ENCODE data around the gene DYNLRB1.

The DYNLRB1 gene

DNA sequence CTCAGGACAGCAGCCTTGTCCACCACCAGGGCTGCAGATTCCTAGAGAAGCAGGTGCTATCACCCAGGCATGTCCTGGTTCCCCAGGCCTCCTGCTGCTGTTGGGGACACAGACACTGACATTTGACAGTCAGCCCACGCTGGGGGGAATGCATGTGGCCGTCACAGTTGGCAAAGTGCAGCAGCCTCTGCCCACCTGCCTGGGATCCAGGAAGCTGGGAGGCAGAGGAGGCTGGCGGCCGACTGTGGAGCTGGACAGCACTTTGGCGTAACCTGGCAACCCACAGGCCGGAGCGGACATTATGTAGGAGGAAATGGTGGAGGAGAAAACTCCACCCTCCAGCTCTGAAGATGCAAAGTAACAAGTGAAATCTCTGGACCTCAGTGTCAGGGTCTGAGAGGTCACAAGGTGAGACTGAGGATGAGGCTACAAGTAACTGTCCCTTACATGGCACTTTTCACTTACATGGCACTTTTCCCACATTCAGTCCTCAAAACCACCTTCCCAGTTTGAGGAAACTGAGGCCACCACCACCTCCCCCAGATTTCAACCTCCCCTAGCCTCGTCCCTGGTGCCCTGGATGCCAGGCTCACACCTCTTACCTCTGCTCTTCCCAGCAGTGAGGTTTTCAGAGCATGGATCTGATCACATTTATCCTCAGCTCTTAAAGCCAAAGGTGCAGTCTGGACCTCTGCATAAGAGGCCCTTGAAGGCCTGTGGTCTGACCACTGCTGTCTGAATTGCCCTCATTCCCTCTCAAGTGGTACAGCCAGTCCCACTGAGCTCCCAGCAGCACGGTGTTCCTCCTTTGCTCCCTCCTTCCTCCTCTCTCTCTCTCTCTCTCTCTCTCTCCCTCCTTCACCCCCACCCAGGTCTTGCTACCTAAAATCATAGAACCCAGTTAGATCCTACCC lies 51.0 kb downstream of the DYNLRB1 start:
- Histone ChIP-seq H3K27ac (ENCODE audit: poor library complexity, severe bottlenecking) (no peak overlapping the region), H3K4me3 (ENCODE audit: severe bottlenecking) (no peak overlapping the region), H3K9me3 (ENCODE audit: severe bottlenecking) (no peaks in the 10 kb centered on the region), H3K36me3 (ENCODE audit: low read depth) (peaks cover 19% of the 10 kb centered on the region), H3K27me3 (ENCODE audit: insufficient read depth, poor library complexity, severe bottlenecking) (no peaks in the 10 kb centered on the region), H3K4me1 (ENCODE audit: insufficient read depth, poor library complexity, severe bottlenecking) (no peaks in the 10 kb centered on the region)
- DNase-seq (ENCODE audit: low spot score) (peak; percentile 49), ATAC-seq (ENCODE audit: low read depth) (no peak; the same call in 2 of the 3 replicates)
- TF ChIP-seq, protein P1, sequence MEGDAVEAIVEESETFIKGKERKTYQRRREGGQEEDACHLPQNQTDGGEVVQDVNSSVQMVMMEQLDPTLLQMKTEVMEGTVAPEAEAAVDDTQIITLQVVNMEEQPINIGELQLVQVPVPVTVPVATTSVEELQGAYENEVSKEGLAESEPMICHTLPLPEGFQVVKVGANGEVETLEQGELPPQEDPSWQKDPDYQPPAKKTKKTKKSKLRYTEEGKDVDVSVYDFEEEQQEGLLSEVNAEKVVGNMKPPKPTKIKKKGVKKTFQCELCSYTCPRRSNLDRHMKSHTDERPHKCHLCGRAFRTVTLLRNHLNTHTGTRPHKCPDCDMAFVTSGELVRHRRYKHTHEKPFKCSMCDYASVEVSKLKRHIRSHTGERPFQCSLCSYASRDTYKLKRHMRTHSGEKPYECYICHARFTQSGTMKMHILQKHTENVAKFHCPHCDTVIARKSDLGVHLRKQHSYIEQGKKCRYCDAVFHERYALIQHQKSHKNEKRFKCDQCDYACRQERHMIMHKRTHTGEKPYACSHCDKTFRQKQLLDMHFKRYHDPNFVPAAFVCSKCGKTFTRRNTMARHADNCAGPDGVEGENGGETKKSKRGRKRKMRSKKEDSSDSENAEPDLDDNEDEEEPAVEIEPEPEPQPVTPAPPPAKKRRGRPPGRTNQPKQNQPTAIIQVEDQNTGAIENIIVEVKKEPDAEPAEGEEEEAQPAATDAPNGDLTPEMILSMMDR (IDR thresholded peaks at IDR 0.05; ENCODE audit: poor library complexity, severe bottlenecking): no peak

DNA sequence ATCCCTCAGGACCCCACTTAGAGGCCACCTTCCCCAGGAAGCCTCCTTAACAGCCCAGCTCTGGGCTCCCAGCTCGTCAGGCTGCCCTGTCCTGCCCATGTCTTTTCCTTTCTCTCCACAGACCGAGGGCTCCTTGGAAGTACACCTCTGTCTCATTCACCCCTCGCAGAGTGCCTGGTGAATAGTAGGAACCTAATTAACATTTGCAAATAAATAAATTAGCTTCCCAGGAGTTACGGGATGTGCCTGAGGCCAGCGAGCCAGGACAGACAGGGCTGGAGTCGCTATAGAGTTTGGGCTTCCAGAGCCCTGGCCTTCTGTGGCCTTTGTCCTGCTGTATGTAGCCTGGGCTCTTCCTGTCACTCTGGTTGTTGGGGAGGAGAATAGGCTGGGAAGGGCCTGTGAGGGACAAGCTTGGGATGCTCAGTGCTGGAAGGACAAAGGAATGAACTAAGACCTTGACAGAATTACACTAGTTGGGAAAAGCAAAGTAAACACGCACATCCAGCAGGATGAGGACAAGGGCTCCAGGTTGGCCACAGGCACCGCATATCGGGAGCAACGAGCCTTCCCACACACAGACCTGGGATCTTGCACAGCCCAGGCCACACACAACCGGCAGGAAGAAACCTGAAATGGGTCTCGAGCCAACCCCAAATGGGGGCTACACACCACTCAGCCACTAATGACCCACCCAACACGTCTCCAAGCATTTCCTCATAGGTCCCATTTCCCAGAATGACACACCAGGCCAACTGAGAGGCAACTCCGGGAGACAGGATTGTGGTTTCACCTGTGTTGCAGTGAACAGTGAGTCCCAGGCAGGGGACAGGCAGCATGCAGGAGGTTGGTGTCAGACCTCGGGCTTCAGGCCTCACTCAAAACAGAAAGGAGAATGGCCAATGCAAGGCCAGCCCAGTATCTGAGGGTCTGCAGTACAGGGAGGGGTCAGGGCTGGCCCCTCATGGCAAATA lies 52.0 kb downstream of the DYNLRB1 start:
- peak; percentile 69 for DNase-seq (ENCODE audit: low spot score)
- no peak for ATAC-seq (ENCODE audit: low read depth)

DNA sequence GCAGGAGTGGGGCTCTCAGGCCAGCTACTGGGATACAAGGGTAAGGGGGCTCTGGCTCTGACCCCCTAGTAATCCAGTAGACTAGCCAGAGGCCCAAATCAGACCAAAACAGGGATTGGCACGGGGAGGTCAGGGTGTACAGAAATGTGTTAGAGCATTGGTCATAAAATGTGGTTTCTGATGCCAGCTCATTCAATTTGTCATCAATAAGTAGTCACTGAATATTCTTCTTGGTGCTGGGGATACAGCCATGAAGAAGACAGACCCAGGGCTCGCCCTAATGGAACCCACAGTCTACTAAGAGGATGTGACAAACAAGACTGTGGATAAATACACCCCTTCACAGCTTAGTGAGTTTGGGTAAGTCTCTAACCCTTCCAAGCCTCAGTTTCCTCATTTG lies 53.4 kb downstream of the DYNLRB1 start:
- Histone ChIP-seq H3K4me1 (ENCODE audit: insufficient read depth, poor library complexity, severe bottlenecking) (no peaks in the 10 kb centered on the region), H3K27ac (ENCODE audit: poor library complexity, severe bottlenecking) (no peak overlapping the region), H3K9me3 (ENCODE audit: severe bottlenecking) (no peaks in the 10 kb centered on the region), H3K36me3 (ENCODE audit: low read depth) (peaks cover 30% of the 10 kb centered on the region), H3K4me3 (ENCODE audit: severe bottlenecking) (no peak overlapping the region), H3K27me3 (ENCODE audit: insufficient read depth, poor library complexity, severe bottlenecking) (no peaks in the 10 kb centered on the region)
- DNase-seq (ENCODE audit: low spot score): peak; percentile 29
- ATAC-seq (ENCODE audit: low read depth): no peak
- TF ChIP-seq, protein P1 (IDR thresholded peaks at IDR 0.05; ENCODE audit: poor library complexity, severe bottlenecking): no peak

More for the DNA sequence above, 52.0 kb downstream of the DYNLRB1 start:
- H3K4me3 ChIP-seq (ENCODE audit: severe bottlenecking): no peak overlapping the region
- no peak overlapping the region for H3K27ac ChIP-seq (ENCODE audit: poor library complexity, severe bottlenecking)
- H3K4me1 ChIP-seq (ENCODE audit: insufficient read depth, poor library complexity, severe bottlenecking): no peaks in the 10 kb centered on the region
- peaks cover 26% of the 10 kb centered on the region for H3K36me3 ChIP-seq (ENCODE audit: low read depth)
- no peaks in the 10 kb centered on the region for H3K27me3 ChIP-seq (ENCODE audit: insufficient read depth, poor library complexity, severe bottlenecking)
- no peaks in the 10 kb centered on the region for H3K9me3 ChIP-seq (ENCODE audit: severe bottlenecking)
- TF ChIP-seq, protein P1 (IDR thresholded peaks at IDR 0.05; ENCODE audit: poor library complexity, severe bottlenecking): no peak

DNA sequence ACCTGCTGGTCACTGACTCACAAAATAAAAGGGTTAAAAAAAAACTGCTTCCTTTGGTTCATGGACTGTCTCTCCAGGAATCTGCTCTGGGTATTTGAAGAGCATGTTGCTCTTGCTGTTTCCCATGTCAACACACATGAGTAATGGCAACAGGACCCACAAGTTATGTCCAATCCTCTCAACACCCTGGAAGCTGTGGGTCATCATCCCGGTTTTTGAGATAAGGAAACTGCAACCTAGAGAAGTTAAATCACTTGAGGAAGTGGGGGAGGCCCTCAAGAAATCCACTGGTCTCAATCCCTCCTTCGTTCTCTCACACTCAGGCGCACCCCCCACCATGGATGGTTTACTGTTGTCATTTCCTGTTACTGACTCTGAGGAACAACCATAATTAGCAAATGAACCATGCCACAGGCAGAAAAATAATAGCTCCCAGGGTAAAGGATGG lies 54.7 kb downstream of the DYNLRB1 start:
- H3K36me3 ChIP-seq (ENCODE audit: low read depth): peaks cover 30% of the 10 kb centered on the region
- DNase-seq (ENCODE audit: low spot score) (peak; percentile 64), ATAC-seq (ENCODE audit: low read depth) (no peak)
- no peak overlapping the region for H3K4me3 ChIP-seq (ENCODE audit: severe bottlenecking)
- TF ChIP-seq, protein P1 (IDR thresholded peaks at IDR 0.05; ENCODE audit: poor library complexity, severe bottlenecking): no peak
- H3K9me3 ChIP-seq (ENCODE audit: severe bottlenecking): no peaks in the 10 kb centered on the region
- no peaks in the 10 kb centered on the region for H3K27me3 ChIP-seq (ENCODE audit: insufficient read depth, poor library complexity, severe bottlenecking)
- no peaks in the 10 kb centered on the region for H3K4me1 ChIP-seq (ENCODE audit: insufficient read depth, poor library complexity, severe bottlenecking)
- no peak overlapping the region for H3K27ac ChIP-seq (ENCODE audit: poor library complexity, severe bottlenecking)

Measured in RWPE2 (cell line).